HG03460 (cell line): ENCODE measurements around the gene RALGDS.

Experiments
- ATAC-seq: cut with Tn5 transposase; IDR thresholded peaks from one replicate; pipeline ENCODE4 v1.9.1; 2021; ENCODE audit not compliant: unreplicated experiment

RALGDS gene

DNA sequence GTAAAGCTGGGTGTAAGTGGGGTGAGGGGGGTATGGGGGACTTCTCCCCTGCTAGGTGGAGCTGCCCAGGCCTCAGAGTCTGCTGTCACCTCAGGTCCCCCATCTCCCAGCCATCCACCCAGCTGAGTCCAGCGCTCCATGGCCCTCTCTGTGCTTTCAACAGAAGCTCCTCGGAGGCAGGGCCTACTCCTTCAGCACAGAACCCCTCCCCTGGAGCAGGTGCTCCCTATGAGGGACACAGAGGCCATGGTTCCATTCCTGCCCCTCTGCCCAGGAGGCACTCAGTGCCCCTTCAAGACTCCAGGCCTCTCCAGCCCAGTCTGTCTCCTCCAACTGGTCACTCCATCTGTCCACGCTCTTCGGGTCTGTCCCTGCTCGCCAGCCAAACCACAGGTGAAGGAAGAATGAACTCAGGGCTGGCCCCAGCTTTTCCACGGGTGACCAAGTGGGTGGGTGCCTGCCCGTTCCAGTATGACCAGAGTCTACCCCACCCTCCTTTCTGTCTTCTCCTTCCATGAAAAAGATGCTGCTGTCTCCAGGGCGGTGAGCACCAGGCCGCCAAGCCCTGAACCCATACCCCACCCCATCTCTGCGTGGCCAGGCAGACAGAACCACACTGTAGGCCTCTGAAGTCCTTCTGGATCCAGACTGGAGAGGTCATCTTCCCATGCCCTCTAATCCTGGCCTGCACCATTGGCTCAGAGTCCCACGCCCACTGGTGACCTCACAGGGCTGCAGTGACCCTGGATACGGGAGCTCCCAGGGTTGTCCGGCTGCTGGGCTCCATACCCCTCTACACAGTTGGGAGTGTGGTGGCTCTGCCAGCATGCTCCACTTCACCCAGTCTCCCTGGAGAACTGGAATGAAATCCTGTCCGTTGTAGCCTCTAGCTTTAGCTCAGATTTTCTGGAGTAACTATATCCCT is 30.8 kb upstream of the RALGDS start:
- no peak for ATAC-seq

DNA sequence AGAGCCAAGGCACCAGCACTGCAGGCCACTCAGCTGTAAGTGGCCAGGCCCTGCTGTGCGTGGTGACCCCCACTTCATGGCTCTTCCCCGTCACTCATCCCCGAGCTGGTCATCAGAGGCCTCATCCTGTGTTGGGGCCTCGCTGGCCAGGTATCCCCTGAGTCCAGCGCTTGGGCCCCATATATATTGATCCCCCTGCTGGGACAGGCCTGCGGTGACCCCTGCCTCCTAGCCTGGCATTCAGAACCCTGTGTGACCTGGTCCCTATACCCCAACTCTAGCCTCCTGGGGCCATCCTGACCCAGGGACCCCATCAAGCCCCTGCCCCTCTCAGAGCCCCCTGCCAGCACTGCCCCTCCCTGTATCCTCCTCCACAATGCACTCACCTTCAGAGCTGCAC is 30.0 kb upstream of the RALGDS start:
- ATAC-seq: no peak

- peak; percentile 57 for ATAC-seq
Measured at GRCh38 chr9:133149130-133150015, 28.3 kb upstream of the RALGDS start.

- peak; percentile 7 for ATAC-seq
Measured at GRCh38 chr9:133148199-133149129, 27.4 kb upstream of the RALGDS start.

DNA sequence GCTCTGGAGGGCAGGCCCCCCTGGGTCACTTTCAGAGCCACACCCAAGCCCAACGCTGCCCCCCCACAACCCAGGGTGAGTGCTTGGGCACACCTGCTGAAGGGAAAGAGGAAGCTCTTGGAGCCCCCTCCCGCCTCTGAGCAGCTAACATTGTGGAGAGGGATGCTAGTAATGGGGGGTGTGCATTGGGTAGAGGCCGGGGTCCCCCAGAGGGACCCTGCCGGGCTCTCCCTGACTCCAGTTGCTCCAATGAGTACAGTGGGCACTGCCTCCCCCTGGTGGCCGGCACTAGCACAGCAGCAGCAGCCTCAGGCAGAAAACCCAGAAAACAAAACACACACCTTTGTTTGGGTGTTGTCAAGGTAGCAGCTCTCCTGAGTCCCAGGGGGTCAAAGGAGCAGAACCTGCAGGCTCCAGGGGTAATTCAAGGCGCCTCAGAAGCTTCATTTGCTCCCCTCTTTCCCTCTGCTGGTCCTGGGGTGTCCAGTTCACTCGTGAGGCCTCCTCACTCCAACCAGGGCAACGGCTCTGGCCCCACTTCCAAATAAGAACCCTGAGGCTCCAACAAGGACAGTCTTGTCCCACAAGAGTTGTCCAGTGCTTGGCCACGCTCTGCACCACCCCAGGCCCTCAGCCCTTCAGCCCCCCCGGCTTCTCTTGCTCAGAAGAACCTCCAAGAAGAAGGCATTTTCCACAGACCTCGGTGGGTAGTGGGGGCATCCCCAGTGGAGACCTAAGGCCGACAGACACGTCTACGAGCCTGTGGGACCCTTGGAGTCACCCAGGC is 26.6 kb upstream of the RALGDS start:
- no peak for ATAC-seq

DNA sequence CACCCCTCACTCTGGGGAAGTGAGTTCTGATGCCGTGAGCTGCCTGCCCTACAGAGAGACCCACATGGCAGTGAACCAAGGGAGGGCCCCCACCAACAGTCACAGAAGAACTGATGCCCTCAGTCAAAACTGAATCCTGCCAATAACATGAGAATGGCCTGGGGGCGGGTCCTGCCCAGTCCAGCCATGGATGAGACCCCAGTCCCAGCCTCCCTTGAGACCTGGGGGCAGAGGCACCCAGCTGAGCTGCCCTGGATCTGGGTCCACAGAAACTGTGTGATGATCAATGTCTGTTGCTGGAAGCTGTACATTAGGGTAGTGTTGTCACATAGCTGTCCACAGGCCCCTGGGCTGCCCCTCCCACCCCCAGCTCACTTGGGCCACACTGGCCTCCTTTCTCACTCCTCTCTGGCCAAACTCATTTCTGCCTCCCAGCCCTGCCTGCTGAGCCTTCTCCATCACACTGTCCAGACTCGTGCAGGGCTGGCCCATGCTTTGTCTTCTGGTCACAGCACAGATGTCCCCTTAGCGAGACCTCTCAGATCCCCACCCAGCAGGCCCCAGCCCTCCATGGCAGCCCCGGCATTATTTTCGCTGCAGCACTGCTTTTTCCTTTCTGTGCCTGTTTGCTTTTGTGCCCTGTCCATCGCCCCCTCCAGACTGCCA is 25.8 kb upstream of the RALGDS start:
- no peak for ATAC-seq

- ATAC-seq: no peak
Measured at GRCh38 chr9:133144904-133145851, 24.1 kb upstream of the RALGDS start.

- peak; percentile 45 for ATAC-seq
Measured at GRCh38 chr9:133144142-133144903, 23.3 kb upstream of the RALGDS start.

- no peak for ATAC-seq
Measured at GRCh38 chr9:133143639-133144141, 22.6 kb upstream of the RALGDS start.

DNA sequence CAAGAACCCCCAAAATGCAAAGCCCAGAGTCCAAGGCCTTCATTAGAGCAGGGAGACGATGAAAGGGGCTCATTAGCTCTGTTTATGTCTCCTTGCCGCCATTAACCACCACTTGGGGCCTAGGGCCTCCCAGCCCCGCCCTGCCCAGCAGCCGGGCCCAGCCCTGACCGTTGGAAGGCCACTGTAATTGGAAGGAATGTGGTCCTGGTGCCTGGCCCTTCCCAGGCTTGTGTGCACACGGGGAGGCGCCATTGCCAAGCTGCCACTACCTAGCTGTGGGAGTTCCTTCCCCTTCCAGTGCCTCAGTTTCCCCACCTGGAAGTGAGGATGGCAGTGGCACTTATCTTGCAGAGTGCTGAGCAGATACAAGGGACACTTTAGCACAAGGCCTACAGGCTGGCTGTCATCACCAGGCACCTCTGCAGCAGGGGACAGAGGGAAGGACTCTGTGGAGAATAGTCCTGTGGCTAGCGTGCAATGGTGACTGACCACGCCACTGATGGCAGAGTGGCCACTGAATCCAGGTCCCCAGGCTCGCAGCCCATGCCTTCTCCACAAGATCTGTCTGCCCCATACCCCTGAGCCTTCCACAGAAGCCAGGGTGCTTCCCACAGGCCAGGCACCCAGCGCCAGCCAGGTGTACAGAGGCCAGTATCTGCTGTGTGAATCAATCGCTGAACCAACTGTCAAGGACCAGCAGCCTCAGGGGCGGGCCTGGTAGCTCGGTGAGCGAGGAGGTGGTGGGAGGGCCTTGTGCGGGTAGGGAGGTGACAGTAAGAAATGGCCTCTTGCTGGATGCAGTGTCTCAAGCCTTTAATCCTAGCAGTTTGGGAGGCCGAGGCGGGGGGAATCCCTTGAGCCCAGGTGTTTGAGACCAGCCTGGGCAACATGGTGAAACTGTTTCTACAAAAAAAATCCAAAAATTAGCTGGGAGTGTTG is 21.9 kb upstream of the RALGDS start:
- no peak for ATAC-seq

- ATAC-seq: no peak
Measured at GRCh38 chr9:133141833-133142595, 21.0 kb upstream of the RALGDS start.

- no peak for ATAC-seq
Measured at GRCh38 chr9:133140606-133141005, 19.6 kb upstream of the RALGDS start.

DNA sequence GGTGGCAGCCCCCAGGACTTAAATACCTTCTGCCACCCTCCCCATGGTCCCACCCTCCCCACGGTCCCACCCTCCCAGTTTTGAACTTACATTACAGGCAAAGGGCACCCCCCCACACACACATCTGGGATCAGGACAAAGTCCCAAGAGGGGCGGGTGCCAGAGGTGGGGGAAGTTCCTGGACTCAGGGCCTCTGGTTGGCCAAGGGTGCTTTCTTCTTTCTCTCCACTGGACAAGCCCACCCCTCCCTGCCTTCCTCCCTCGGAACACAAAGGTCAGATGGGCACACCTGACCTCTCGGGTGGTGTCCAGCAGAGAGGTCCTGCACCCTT is 19.1 kb upstream of the RALGDS start:
- no peak for ATAC-seq

- no peak for ATAC-seq
Measured at GRCh38 chr9:133139246-133140173, 18.5 kb upstream of the RALGDS start.
